ENCODE measurements around the gene DUSP22. TPM values are rescaled to one million over a fixed set of nuclear protein-coding genes. Genes with fewer than 3 reads are reported as not detected.

The DUSP22 gene
- total and polyA plus RNA-seq, 9 of the 15 experiments (the other 6 are each of a cell fraction or from before 2014, with no cell fraction given) = 9.3 to 19.4 (median 11.8) TPM

DNA sequence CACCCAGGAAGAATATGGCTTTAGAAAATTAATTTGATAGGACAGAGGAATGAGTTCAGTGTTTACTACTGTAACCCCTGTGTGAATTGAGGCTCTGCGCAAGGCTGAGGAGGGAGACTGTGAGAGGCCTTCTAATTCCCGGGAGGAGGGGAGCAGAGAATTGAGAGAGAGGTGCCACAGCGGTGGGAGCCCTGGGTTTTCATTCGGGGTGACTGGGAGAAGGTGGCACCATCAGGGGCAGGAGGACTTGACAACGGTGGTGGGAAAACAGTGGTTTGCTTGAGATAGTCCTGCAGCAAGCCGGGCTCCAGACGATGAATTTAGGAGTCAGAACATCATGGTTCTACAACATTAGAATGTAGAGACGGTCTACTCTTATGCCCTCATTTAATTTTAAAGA lies 9.2 kb downstream of the DUSP22 start:
- ATAC-seq (no peak), DNase-seq (ENCODE audit: extremely low read depth in 1 of 4, low spot score in 3 of 4) (no peak), FAIRE-seq (no peak)
- H3K9me1 ChIP-seq (ENCODE audit: control insufficient read depth, insufficient read depth, low read length) = no peaks in the 10 kb centered on the region
- H3K27ac ChIP-seq (ENCODE audit: extremely low read depth, low read depth, low read length) = no peak overlapping the region
- H3K27me3 ChIP-seq (ENCODE audit: control insufficient read depth in 2 of 2, insufficient read depth in 2 of 2, low read length in 2 of 2) = peaks cover 4 to 46% of the 10 kb centered on the region in 2 experiments; a peak in 3 of 5 replicates
- H3K79me2 ChIP-seq (ENCODE audit: control insufficient read depth, insufficient read depth, low read length) = no peaks in the 10 kb centered on the region
- H3K9ac ChIP-seq (ENCODE audit: insufficient read depth in 1 of 2, low read depth in 2 of 2, low read length in 2 of 2) = no peak overlapping the region
- ChIA-PET CTCF (ENCODE audit: low intra/inter-chr PET ratio) (no interaction called here), POLR2A (no interaction called here)
- H2AFZ ChIP-seq (ENCODE audit: low read depth, low read length) = no peak overlapping the region
- peaks cover under 1 to 5% of the 10 kb centered on the region in 2 experiments; a peak in 2 of 5 replicates for H3K4me1 ChIP-seq (replicated peaks in 1 of 2; ENCODE audit: control insufficient read depth in 2 of 2, insufficient read depth in 2 of 2, low read length in 2 of 2)
- no peak overlapping the region for H3K4me2 ChIP-seq (ENCODE audit: insufficient read depth, low read length)
- peaks cover 23% of the 10 kb centered on the region; the same call in 1 of the 2 replicates for H4K20me1 ChIP-seq (replicated peaks; ENCODE audit: control insufficient read depth, insufficient read depth, low read length)
- no peak overlapping the region for H3K4me3 ChIP-seq
- H3K9me3 ChIP-seq (replicated peaks; ENCODE audit: control insufficient read depth, insufficient read depth, low read depth, low read length) = no peaks in the 10 kb centered on the region
- in situ Hi-C loops (cut with MboI) (no loop called here), intact Hi-C loops (cut with micrococcal nuclease) (no loop called here)
- 26% methylated on average over 8 of the region's 8 CpGs for WGBS (ENCODE audit: insufficient coverage, low coverage, missing lambda C conversion rate)
- no TSS peak for BruUV-seq (replicated peaks)
- H3K36me3 ChIP-seq (ENCODE audit: control insufficient read depth, insufficient read depth, low read length) = no peaks in the 10 kb centered on the region
- TF ChIP-seq PTTG1 (tag; IDR thresholded peaks at IDR 0.05; ENCODE audit: low read depth) (no peak), ZBTB33 (CRISPR knock-in tag; IDR thresholded peaks at IDR 0.05) (no peak), PHB2 (IDR thresholded peaks at IDR 0.05; ENCODE audit: low read depth) (no peak), REST (IDR thresholded peaks at IDR 0.05; ENCODE audit: borderline replicate concordance) (no peak), REST (CRISPR knock-in tag; IDR thresholded peaks at IDR 0.05; ENCODE audit: low read depth) (no peak), SMAD2 (IDR thresholded peaks at IDR 0.05; ENCODE audit: low read depth, low read length) (no peak), CBX2 (IDR thresholded peaks at IDR 0.05; ENCODE audit: insufficient read depth, low read length, poor library complexity, severe bottlenecking) (no peak), ZNF143 (CRISPR knock-in tag; IDR thresholded peaks at IDR 0.05) (no peak)
- TF ChIP-seq, protein P1, sequence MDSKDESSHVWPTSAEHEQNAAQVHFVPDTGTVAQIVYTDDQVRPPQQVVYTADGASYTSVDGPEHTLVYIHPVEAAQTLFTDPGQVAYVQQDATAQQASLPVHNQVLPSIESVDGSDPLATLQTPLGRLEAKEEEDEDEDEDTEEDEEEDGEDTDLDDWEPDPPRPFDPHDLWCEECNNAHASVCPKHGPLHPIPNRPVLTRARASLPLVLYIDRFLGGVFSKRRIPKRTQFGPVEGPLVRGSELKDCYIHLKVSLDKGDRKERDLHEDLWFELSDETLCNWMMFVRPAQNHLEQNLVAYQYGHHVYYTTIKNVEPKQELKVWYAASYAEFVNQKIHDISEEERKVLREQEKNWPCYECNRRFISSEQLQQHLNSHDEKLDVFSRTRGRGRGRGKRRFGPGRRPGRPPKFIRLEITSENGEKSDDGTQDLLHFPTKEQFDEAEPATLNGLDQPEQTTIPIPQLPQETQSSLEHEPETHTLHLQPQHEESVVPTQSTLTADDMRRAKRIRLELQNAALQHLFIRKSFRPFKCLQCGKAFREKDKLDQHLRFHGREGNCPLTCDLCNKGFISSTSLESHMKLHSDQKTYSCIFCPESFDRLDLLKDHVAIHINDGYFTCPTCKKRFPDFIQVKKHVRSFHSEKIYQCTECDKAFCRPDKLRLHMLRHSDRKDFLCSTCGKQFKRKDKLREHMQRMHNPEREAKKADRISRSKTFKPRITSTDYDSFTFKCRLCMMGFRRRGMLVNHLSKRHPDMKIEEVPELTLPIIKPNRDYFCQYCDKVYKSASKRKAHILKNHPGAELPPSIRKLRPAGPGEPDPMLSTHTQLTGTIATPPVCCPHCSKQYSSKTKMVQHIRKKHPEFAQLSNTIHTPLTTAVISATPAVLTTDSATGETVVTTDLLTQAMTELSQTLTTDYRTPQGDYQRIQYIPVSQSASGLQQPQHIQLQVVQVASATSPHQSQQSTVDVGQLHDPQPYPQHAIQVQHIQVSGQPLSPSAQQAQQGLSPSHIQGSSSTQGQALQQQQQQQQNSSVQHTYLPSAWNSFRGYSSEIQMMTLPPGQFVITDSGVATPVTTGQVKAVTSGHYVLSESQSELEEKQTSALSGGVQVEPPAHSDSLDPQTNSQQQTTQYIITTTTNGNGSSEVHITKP (IDR thresholded peaks at IDR 0.05; ENCODE audit: partially characterized antibody) = no peak
